Measurements from ENCODE around the gene SIAH2. TPM values are rescaled to one million over a fixed set of nuclear protein-coding genes. Genes with fewer than 3 reads are reported as not detected.
"Not testable (repeated sequence)": the region's sequence is repeated elsewhere in the genome, so short reads cannot be mapped to it uniquely, and the experiment has no call there.

SIAH2 gene
- 18.8 TPM for polyA plus RNA-seq (2013, experiment 1 of 4)
- 15.0 TPM for polyA plus RNA-seq (2013, experiment 2 of 4)
- polyA plus RNA-seq (2013, experiment 3 of 4): 13.3 TPM
- 14.0 TPM for polyA plus RNA-seq (2013, experiment 4 of 4)

- Histone ChIP-seq H3K4me3 (ENCODE audit: insufficient read depth, low read depth, low read length) (peak within 1 kb of the TSS; percentile 63), H3K36me3 (ENCODE audit: control insufficient read depth, insufficient read depth, low read length) (no peaks in the 10 kb centered on the region), H3K27ac (ENCODE audit: insufficient read depth, low read depth, low read length, poor library complexity, severe bottlenecking) (peak within 1 kb of the TSS; percentile 53), H3K27me3 (ENCODE audit: control insufficient read depth, insufficient read depth, low read length, poor library complexity, severe bottlenecking) (peaks cover 39% of the 10 kb centered on the region), H3K9me3 (ENCODE audit: control insufficient read depth, low read length) (no peaks in the 10 kb centered on the region), H3K4me1 (ENCODE audit: control insufficient read depth, insufficient read depth, low read length) (peaks cover 4% of the 10 kb centered on the region)
- WGBS, 2 experiments: 1% methylated on average over 70 of the region's 70 CpGs
Measured at GRCh38 chr3:150763122-150763840, at the start of gene SIAH2. SIAH2 (minus strand) TSS chr3:150763169; CDS start chr3:150762849, 320 bp downstream.

- no peaks in the 10 kb centered on the region for H3K27me3 ChIP-seq (ENCODE audit: control insufficient read depth, insufficient read depth, low read length, poor library complexity, severe bottlenecking)
- no peaks in the 10 kb centered on the region for H3K9me3 ChIP-seq (ENCODE audit: control insufficient read depth, low read length)
- H3K27ac ChIP-seq (ENCODE audit: insufficient read depth, low read depth, low read length, poor library complexity, severe bottlenecking): no peak overlapping the region
- H3K36me3 ChIP-seq (ENCODE audit: control insufficient read depth, insufficient read depth, low read length): no peaks in the 10 kb centered on the region
- H3K4me3 ChIP-seq (ENCODE audit: insufficient read depth, low read depth, low read length): no peak overlapping the region
- 94 to 95% methylated on average over 5 of the region's 5 CpGs for WGBS, 2 experiments
- H3K4me1 ChIP-seq (ENCODE audit: control insufficient read depth, insufficient read depth, low read length): no peaks in the 10 kb centered on the region
Measured at GRCh38 chr3:150811984-150812383, 49.0 kb upstream of the SIAH2 start.

GRCh38 chr3:150810641-150811040 lies 47.7 kb upstream of the SIAH2 start:
- H3K4me1 ChIP-seq (ENCODE audit: control insufficient read depth, insufficient read depth, low read length): peaks cover 10% of the 10 kb centered on the region
- H3K4me3 ChIP-seq (ENCODE audit: insufficient read depth, low read depth, low read length): no peak overlapping the region
- H3K36me3 ChIP-seq (ENCODE audit: control insufficient read depth, insufficient read depth, low read length): no peaks in the 10 kb centered on the region
- no peaks in the 10 kb centered on the region for H3K9me3 ChIP-seq (ENCODE audit: control insufficient read depth, low read length)
- no peak overlapping the region for H3K27ac ChIP-seq (ENCODE audit: insufficient read depth, low read depth, low read length, poor library complexity, severe bottlenecking)
- WGBS, 2 experiments: 87 to 97% methylated on average over 1 of the region's 1 CpG
- no peaks in the 10 kb centered on the region for H3K27me3 ChIP-seq (ENCODE audit: control insufficient read depth, insufficient read depth, low read length, poor library complexity, severe bottlenecking)

- H3K9me3 ChIP-seq (ENCODE audit: control insufficient read depth, low read length): no peaks in the 10 kb centered on the region
- H3K4me3 ChIP-seq (ENCODE audit: insufficient read depth, low read depth, low read length): no peak overlapping the region
- 28 to 37% methylated on average over 4 to 5 of the region's 5 CpGs for WGBS, 2 experiments
- H3K4me1 ChIP-seq (ENCODE audit: control insufficient read depth, insufficient read depth, low read length): peaks cover 20% of the 10 kb centered on the region
- H3K27me3 ChIP-seq (ENCODE audit: control insufficient read depth, insufficient read depth, low read length, poor library complexity, severe bottlenecking): no peaks in the 10 kb centered on the region
- H3K27ac ChIP-seq (ENCODE audit: insufficient read depth, low read depth, low read length, poor library complexity, severe bottlenecking): peak overlapping the region; percentile 22
- H3K36me3 ChIP-seq (ENCODE audit: control insufficient read depth, insufficient read depth, low read length): no peaks in the 10 kb centered on the region
Measured at GRCh38 chr3:150806185-150806835, 43.3 kb upstream of the SIAH2 start.

DNA sequence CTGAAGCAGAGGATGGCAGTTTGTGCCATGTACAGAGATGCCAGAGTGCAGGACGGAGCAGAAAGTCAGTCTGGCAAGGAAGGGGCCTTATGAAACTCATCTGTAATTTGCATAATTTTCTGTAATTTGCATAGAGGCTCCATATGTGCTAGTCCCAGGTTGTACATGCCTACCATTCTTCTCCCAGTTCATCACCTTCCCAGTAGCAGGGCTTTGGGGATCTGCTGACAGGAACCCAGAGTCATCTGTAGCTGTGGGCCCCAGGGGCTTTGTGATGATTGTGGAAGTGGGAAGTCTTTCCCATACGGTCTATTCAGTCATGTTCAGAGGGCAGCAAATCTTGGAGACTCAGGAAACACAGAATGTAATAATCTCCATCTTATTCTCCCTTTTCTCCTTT lies 42.4 kb upstream of the SIAH2 start:
- no peak overlapping the region for H3K4me3 ChIP-seq (ENCODE audit: insufficient read depth, low read depth, low read length)
- no peak overlapping the region for H3K27ac ChIP-seq (ENCODE audit: insufficient read depth, low read depth, low read length, poor library complexity, severe bottlenecking)
- WGBS, 2 experiments: 77 to 78% methylated on average over 2 of the region's 2 CpGs
- H3K4me1 ChIP-seq (ENCODE audit: control insufficient read depth, insufficient read depth, low read length): peaks cover 20% of the 10 kb centered on the region
- no peaks in the 10 kb centered on the region for H3K9me3 ChIP-seq (ENCODE audit: control insufficient read depth, low read length)
- H3K36me3 ChIP-seq (ENCODE audit: control insufficient read depth, insufficient read depth, low read length): no peaks in the 10 kb centered on the region
- H3K27me3 ChIP-seq (ENCODE audit: control insufficient read depth, insufficient read depth, low read length, poor library complexity, severe bottlenecking): no peaks in the 10 kb centered on the region

GRCh38 chr3:150803440-150803985 lies 40.5 kb upstream of the SIAH2 start:
- Histone ChIP-seq H3K27me3 (ENCODE audit: control insufficient read depth, insufficient read depth, low read length, poor library complexity, severe bottlenecking) (no peaks in the 10 kb centered on the region), H3K27ac (ENCODE audit: insufficient read depth, low read depth, low read length, poor library complexity, severe bottlenecking) (no peak overlapping the region), H3K4me1 (ENCODE audit: control insufficient read depth, insufficient read depth, low read length) (peaks cover 21% of the 10 kb centered on the region), H3K4me3 (ENCODE audit: insufficient read depth, low read depth, low read length) (no peak overlapping the region), H3K36me3 (ENCODE audit: control insufficient read depth, insufficient read depth, low read length) (no peaks in the 10 kb centered on the region), H3K9me3 (ENCODE audit: control insufficient read depth, low read length) (peaks cover 3% of the 10 kb centered on the region)
- WGBS, 2 experiments: 91 to 96% methylated on average over 9 of the region's 9 CpGs

GRCh38 chr3:150800722-150801121 lies 37.8 kb upstream of the SIAH2 start:
- Histone ChIP-seq H3K36me3 (ENCODE audit: control insufficient read depth, insufficient read depth, low read length) (no peaks in the 10 kb centered on the region), H3K9me3 (ENCODE audit: control insufficient read depth, low read length) (peaks cover 3% of the 10 kb centered on the region), H3K27me3 (ENCODE audit: control insufficient read depth, insufficient read depth, low read length, poor library complexity, severe bottlenecking) (no peaks in the 10 kb centered on the region), H3K27ac (ENCODE audit: insufficient read depth, low read depth, low read length, poor library complexity, severe bottlenecking) (no peak overlapping the region), H3K4me1 (ENCODE audit: control insufficient read depth, insufficient read depth, low read length) (peaks cover 19% of the 10 kb centered on the region), H3K4me3 (ENCODE audit: insufficient read depth, low read depth, low read length) (no peak overlapping the region)
- 94 to 100% methylated on average over 2 of the region's 2 CpGs for WGBS, 2 experiments

DNA sequence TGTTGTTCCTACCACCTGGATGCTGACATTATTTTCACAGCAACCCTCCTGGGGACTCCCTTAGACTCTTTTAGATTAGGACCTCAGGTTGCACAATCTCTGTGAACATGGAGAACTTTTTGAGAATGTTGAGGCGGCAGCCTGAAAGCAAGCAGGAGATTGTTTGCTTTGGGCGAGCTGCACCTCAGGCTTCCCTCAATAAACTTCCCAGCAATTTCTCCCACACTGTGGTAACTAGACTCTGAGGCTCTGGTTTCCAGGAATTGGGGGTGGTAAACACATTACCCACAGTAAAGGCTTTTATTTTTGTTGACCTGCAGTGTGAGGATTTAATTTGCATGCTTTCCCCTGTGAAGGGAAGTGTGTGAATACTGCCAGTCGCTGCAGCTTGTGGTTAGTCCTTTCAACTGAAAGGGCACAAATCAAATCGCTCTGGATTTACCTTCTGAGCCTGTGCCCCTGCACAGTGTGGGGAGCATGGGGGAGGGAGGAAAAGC lies 35.2 kb upstream of the SIAH2 start:
- peaks cover 3% of the 10 kb centered on the region for H3K9me3 ChIP-seq (ENCODE audit: control insufficient read depth, low read length)
- 10 to 22% methylated on average over 3 to 4 of the region's 4 CpGs for WGBS, 2 experiments
- peaks cover 7% of the 10 kb centered on the region for H3K4me1 ChIP-seq (ENCODE audit: control insufficient read depth, insufficient read depth, low read length)
- H3K27ac ChIP-seq (ENCODE audit: insufficient read depth, low read depth, low read length, poor library complexity, severe bottlenecking): peak overlapping the region; percentile 69
- no peak overlapping the region for H3K4me3 ChIP-seq (ENCODE audit: insufficient read depth, low read depth, low read length)
- H3K27me3 ChIP-seq (ENCODE audit: control insufficient read depth, insufficient read depth, low read length, poor library complexity, severe bottlenecking): no peaks in the 10 kb centered on the region
- H3K36me3 ChIP-seq (ENCODE audit: control insufficient read depth, insufficient read depth, low read length): no peaks in the 10 kb centered on the region

- no peak overlapping the region for H3K4me3 ChIP-seq (ENCODE audit: insufficient read depth, low read depth, low read length)
- peaks cover 3% of the 10 kb centered on the region for H3K9me3 ChIP-seq (ENCODE audit: control insufficient read depth, low read length)
- no peaks in the 10 kb centered on the region for H3K36me3 ChIP-seq (ENCODE audit: control insufficient read depth, insufficient read depth, low read length)
- WGBS, 2 experiments: 84 to 98% methylated on average over 2 of the region's 2 CpGs
- no peaks in the 10 kb centered on the region for H3K27me3 ChIP-seq (ENCODE audit: control insufficient read depth, insufficient read depth, low read length, poor library complexity, severe bottlenecking)
- no peak overlapping the region for H3K27ac ChIP-seq (ENCODE audit: insufficient read depth, low read depth, low read length, poor library complexity, severe bottlenecking)
- H3K4me1 ChIP-seq (ENCODE audit: control insufficient read depth, insufficient read depth, low read length): peaks cover 7% of the 10 kb centered on the region
Measured at GRCh38 chr3:150797155-150797554, 34.2 kb upstream of the SIAH2 start.

DNA sequence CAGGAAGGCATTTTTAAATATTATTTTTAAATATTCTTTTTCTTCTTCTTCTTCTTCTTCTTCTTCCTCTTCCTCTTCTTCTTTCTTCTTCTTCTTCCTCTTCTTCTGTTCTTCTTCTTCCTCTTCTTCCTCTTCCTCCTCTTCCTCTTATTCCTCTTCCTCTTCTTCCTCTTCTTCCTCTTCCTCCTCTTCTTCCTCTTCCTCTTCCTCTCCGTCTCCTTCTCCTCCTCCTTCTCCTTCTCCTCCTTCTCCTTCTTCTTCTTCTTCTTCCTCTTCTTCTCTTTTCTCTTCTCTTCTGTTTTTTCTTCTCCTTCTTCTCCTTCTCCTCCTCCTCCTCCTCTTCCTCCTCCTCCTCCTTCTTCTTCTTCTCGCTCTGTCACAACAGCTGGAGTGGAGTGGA lies 33.6 kb upstream of the SIAH2 start:
- WGBS, 2 experiments: 95 to 97% methylated on average over 2 of the region's 2 CpGs
- H3K36me3 ChIP-seq (ENCODE audit: control insufficient read depth, insufficient read depth, low read length); H3K9me3 ChIP-seq (ENCODE audit: control insufficient read depth, low read length); H3K27ac ChIP-seq (ENCODE audit: insufficient read depth, low read depth, low read length, poor library complexity, severe bottlenecking); H3K4me1 ChIP-seq (ENCODE audit: control insufficient read depth, insufficient read depth, low read length); H3K27me3 ChIP-seq (ENCODE audit: control insufficient read depth, insufficient read depth, low read length, poor library complexity, severe bottlenecking); H3K4me3 ChIP-seq (ENCODE audit: insufficient read depth, low read depth, low read length): not testable (repeated sequence)
